Measurements from ENCODE around the gene BLVRA. TPM values are rescaled to one million over a fixed set of nuclear protein-coding genes. Genes with fewer than 3 reads are reported as not detected.
"Not testable (repeated sequence)": the region's sequence is repeated elsewhere in the genome, so short reads cannot be mapped to it uniquely, and the experiment has no call there.

The BLVRA gene
- total and polyA plus RNA-seq, 2 donors (not counting 1 experiment from before 2014, with no cell fraction given) = 5.4 to 6.9 TPM

GRCh38 chr7:43823941-43824340 lies 65.5 kb downstream of the BLVRA start:
- ATAC-seq (ENCODE audit: low read depth) (no peak), DNase-seq (no peak)
- no peak for TF ChIP-seq EZH2 (IDR thresholded peaks at IDR 0.05; ENCODE audit: borderline replicate concordance, insufficient read depth, low read depth, low read length, poor library complexity, severe bottlenecking)
- no peak for TF ChIP-seq CTCF (IDR thresholded peaks at IDR 0.05)
- Mint-ChIP-seq H3K9me3 (ENCODE audit: insufficient read depth) (no peaks in the 10 kb centered on the region), H3K4me1 (no peaks in the 10 kb centered on the region), H3K4me3 (no peak overlapping the region), H3K27ac (no peak overlapping the region), H3K27me3 (peaks cover 60% of the 10 kb centered on the region)
- H3K4me2 ChIP-seq (replicated peaks; ENCODE audit: low read depth, low read length, poor library complexity, severe bottlenecking) = no peak overlapping the region
- H3K4me3 ChIP-seq (ENCODE audit: control extremely low read depth in 1 of 5, extremely low read depth in 1 of 5, insufficient read depth in 1 of 5, low read depth in 2 of 5, low read length in 4 of 5) = no peak overlapping the region
- no peaks in the 10 kb centered on the region for H4K20me1 ChIP-seq (ENCODE audit: control insufficient read depth, insufficient read depth, low read length, poor library complexity, severe bottlenecking)
- no peaks in the 10 kb centered on the region for H3K4me1 ChIP-seq (ENCODE audit: control insufficient read depth in 2 of 2, insufficient read depth in 2 of 2, low read length in 2 of 2)
- no peak overlapping the region for H3K27ac ChIP-seq (ENCODE audit: low read length in 2 of 2)
- ChIA-PET CTCF (no interaction called here), POLR2A (no interaction called here)
- WGBS (ENCODE audit: insufficient coverage) = 93% methylated on average over 3 of the region's 6 CpGs
- H2AFZ ChIP-seq (ENCODE audit: insufficient read depth, low read depth, low read length, poor library complexity, severe bottlenecking) = no peak overlapping the region
- H3K79me2 ChIP-seq (ENCODE audit: control insufficient read depth, insufficient read depth, low read length) = no peaks in the 10 kb centered on the region
- intact Hi-C loops (cut with micrococcal nuclease) = no loop called here
- H3K9me3 ChIP-seq (ENCODE audit: control extremely low read depth in 1 of 3, control insufficient read depth in 2 of 3, insufficient read depth in 1 of 3, low read length in 2 of 3) = no peaks in the 10 kb centered on the region
- H3K36me3 ChIP-seq (replicated peaks in 1 of 2; ENCODE audit: control extremely low read depth in 1 of 2, control insufficient read depth in 1 of 2, extremely low read depth in 1 of 2, insufficient read depth in 2 of 2, low read length in 1 of 2) = no peaks in the 10 kb centered on the region
- peaks cover 0 to 10% (median 4%) of the 10 kb centered on the region in 4 experiments for H3K27me3 ChIP-seq (replicated peaks in 1 of 4; ENCODE audit: control extremely low read depth in 1 of 4, control insufficient read depth in 3 of 4, insufficient read depth in 4 of 4, low read length in 3 of 4)
- H3K9ac ChIP-seq (ENCODE audit: low read length) = no peak overlapping the region

GRCh38 chr7:43824513-43824912 lies 66.0 kb downstream of the BLVRA start:
- POLR2A ChIA-PET; H3K27ac Mint-ChIP-seq; H3K9me3 ChIP-seq (ENCODE audit: control extremely low read depth in 1 of 3, control insufficient read depth in 2 of 3, insufficient read depth in 1 of 3, low read length in 2 of 3); H3K27ac ChIP-seq (ENCODE audit: low read length in 2 of 2); H3K4me2 ChIP-seq (replicated peaks; ENCODE audit: low read depth, low read length, poor library complexity, severe bottlenecking); H3K79me2 ChIP-seq (ENCODE audit: control insufficient read depth, insufficient read depth, low read length); H4K20me1 ChIP-seq (ENCODE audit: control insufficient read depth, insufficient read depth, low read length, poor library complexity, severe bottlenecking); H3K4me3 ChIP-seq (ENCODE audit: control extremely low read depth in 1 of 5, extremely low read depth in 1 of 5, insufficient read depth in 1 of 5, low read depth in 2 of 5, low read length in 4 of 5); H3K9me3 Mint-ChIP-seq (ENCODE audit: insufficient read depth); H3K9ac ChIP-seq (ENCODE audit: low read length); CTCF ChIA-PET; DNase-seq; H3K4me3 Mint-ChIP-seq; ATAC-seq (ENCODE audit: low read depth); H3K4me1 ChIP-seq (ENCODE audit: control insufficient read depth in 2 of 2, insufficient read depth in 2 of 2, low read length in 2 of 2); H3K4me1 Mint-ChIP-seq; H2AFZ ChIP-seq (ENCODE audit: insufficient read depth, low read depth, low read length, poor library complexity, severe bottlenecking); intact Hi-C loops (cut with micrococcal nuclease); H3K36me3 ChIP-seq (replicated peaks in 1 of 2; ENCODE audit: control extremely low read depth in 1 of 2, control insufficient read depth in 1 of 2, extremely low read depth in 1 of 2, insufficient read depth in 2 of 2, low read length in 1 of 2): not testable (repeated sequence)
- H3K27me3 Mint-ChIP-seq = peaks cover 60% of the 10 kb centered on the region
- 97% methylated on average over 6 of the region's 12 CpGs for WGBS (ENCODE audit: insufficient coverage)
- H3K27me3 ChIP-seq (replicated peaks in 1 of 4; ENCODE audit: control extremely low read depth in 1 of 4, control insufficient read depth in 3 of 4, insufficient read depth in 4 of 4, low read length in 3 of 4) = peaks cover 0 to 10% (median 5%) of the 10 kb centered on the region in 4 experiments

Data from B cell (primary cell).